Trophoblast cell (in vitro differentiated cells and primary cell): ENCODE data around the gene TTLL11.
A peak's percentile ranks its signal among the peaks of the same experiment; 100 is the strongest.

Experiments used
- DNase-seq, 2 donors: peaks; one replicate each; pipeline ENCODE4 v3.0.0-alpha.2; 2016
- H2AFZ ChIP-seq: 2 replicates; pipeline ENCODE4 v1.6.1; 2013; ENCODE audit warnings: low read length, moderate library complexity, mild to moderate bottlenecking; ENCODE audit not compliant: insufficient read depth, poor library complexity
- H2AK5ac ChIP-seq: 2 replicates; pipeline ENCODE4 v1.6.1; 2013; ENCODE audit warnings: mild to moderate bottlenecking, low read length
- H2BK120ac ChIP-seq: 2 replicates; pipeline ENCODE4 v1.6.1; 2013; ENCODE audit warnings: low read length, mild to moderate bottlenecking, moderate library complexity; ENCODE audit not compliant: insufficient read depth, poor library complexity
- H2BK12ac ChIP-seq: 2 replicates; pipeline ENCODE4 v1.6.1; 2013; ENCODE audit warnings: mild to moderate bottlenecking, low read length, moderate library complexity
- H2BK5ac ChIP-seq: 2 replicates; pipeline ENCODE4 v1.6.1; 2013; ENCODE audit warnings: low read length, low read depth, moderate library complexity, mild to moderate bottlenecking; ENCODE audit not compliant: poor library complexity
- H3K14ac ChIP-seq: 2 replicates; pipeline ENCODE4 v1.6.1; 2013; ENCODE audit warnings: mild to moderate bottlenecking, low read length
- H3K18ac ChIP-seq: 2 replicates; pipeline ENCODE4 v1.6.1; 2013; ENCODE audit warnings: mild to moderate bottlenecking, low read length
- H3K23ac ChIP-seq: 2 replicates; pipeline ENCODE4 v1.6.1; 2013; ENCODE audit warnings: low read length
- H3K27ac ChIP-seq: 2 replicates; pipeline ENCODE4 v1.5.1; 2013; ENCODE audit warnings: low read depth, mild to moderate bottlenecking, inconsistent platforms, low read length, moderate library complexity
- H3K27me3 ChIP-seq: 2 replicates; pipeline ENCODE4 v1.6.1; 2013; ENCODE audit warnings: inconsistent platforms, mild to moderate bottlenecking, low read length, moderate library complexity; ENCODE audit not compliant: insufficient read depth
- H3K36me3 ChIP-seq, 2 experiments: 1 replicate in 1 of 2; 2 replicates in 1 of 2; pipeline ENCODE4 v1.6.1; 2013; ENCODE audit warnings: low read length in 2 of 2, mild to moderate bottlenecking in 2 of 2, moderate library complexity in 1 of 2; ENCODE audit not compliant: insufficient read depth in 2 of 2, control insufficient read depth in 1 of 2
- H3K4ac ChIP-seq: 2 replicates; pipeline ENCODE4 v1.6.1; 2013; ENCODE audit warnings: low read depth, mild to moderate bottlenecking, low read length, moderate library complexity
- H3K4me1 ChIP-seq, 2 experiments: 1 replicate in 1 of 2; 2 replicates in 1 of 2; pipeline ENCODE4 v1.6.1; 2013; ENCODE audit warnings: low read length in 2 of 2, mild to moderate bottlenecking in 2 of 2, moderate library complexity in 1 of 2; ENCODE audit not compliant: insufficient read depth in 2 of 2, control insufficient read depth in 1 of 2
- H3K4me2 ChIP-seq: 2 replicates; pipeline ENCODE4 v1.6.1; 2013; ENCODE audit warnings: inconsistent platforms, mild to moderate bottlenecking, low read length, moderate library complexity
- H3K4me3 ChIP-seq: 2 replicates; pipeline ENCODE4 v1.5.1; 2013; ENCODE audit warnings: mild to moderate bottlenecking, low read depth, low read length, inconsistent platforms
- H3K79me1 ChIP-seq: one replicate; pipeline ENCODE4 v1.6.1; 2013; ENCODE audit warnings: low read length
- H3K79me2 ChIP-seq: 2 replicates; pipeline ENCODE4 v1.6.1; 2013; ENCODE audit warnings: low read length, mild to moderate bottlenecking; ENCODE audit not compliant: control insufficient read depth, insufficient read depth, poor library complexity
- H3K9ac ChIP-seq: 2 replicates; pipeline ENCODE4 v1.6.1; 2013; ENCODE audit warnings: mild to moderate bottlenecking, low read length
- H3K9me3 ChIP-seq: 2 replicates; pipeline ENCODE4 v1.6.1; 2013; ENCODE audit warnings: low read depth, mild to moderate bottlenecking, control low read depth, inconsistent platforms, low read length; ENCODE audit not compliant: insufficient read depth
- H4K12ac ChIP-seq: 2 replicates; pipeline ENCODE4 v1.6.1; 2013; ENCODE audit warnings: low read depth, mild to moderate bottlenecking, low read length, moderate library complexity
- H4K8ac ChIP-seq: 2 replicates; pipeline ENCODE4 v1.6.1; 2013; ENCODE audit warnings: low read depth, mild to moderate bottlenecking, low read length, moderate library complexity
- H4K91ac ChIP-seq: one replicate; pipeline ENCODE4 v1.6.1; 2013; ENCODE audit warnings: low read depth, mild to moderate bottlenecking, low read length, moderate library complexity
- WGBS: extraction: QIAGEN DNeasy Blood & Tissue Kit; methylation state at CpG from one replicate; pipeline ENCODE4 v1.1.7; 2013; ENCODE audit warnings: missing lambda C conversion rate; ENCODE audit not compliant: insufficient read length, insufficient coverage; ENCODE audit errors: extremely low coverage; 5-methylcytosine and 5-hydroxymethylcytosine counted together

The TTLL11 gene

GRCh38 chr9:121786543-121786948, 306.6 kb downstream of the TTLL11 start:
- Histone ChIP-seq H2AFZ (no peak overlapping the region), H3K79me1 (no peaks in the 10 kb centered on the region), H3K14ac (no peak overlapping the region), H3K23ac (no peak overlapping the region), H3K4ac (no peak overlapping the region), H3K9ac (no peak overlapping the region), H4K91ac (no peak overlapping the region), H3K27ac (no peak overlapping the region), H2BK120ac (no peak overlapping the region), H3K36me3 (peaks cover 36 to 39% of the 10 kb centered on the region in 2 experiments), H3K4me2 (no peak overlapping the region), H4K8ac (no peak overlapping the region), H2AK5ac (no peak overlapping the region), H3K27me3 (no peaks in the 10 kb centered on the region), H3K18ac (no peak overlapping the region), H3K9me3 (peaks cover 2% of the 10 kb centered on the region), H3K79me2 (no peaks in the 10 kb centered on the region), H4K12ac (no peak overlapping the region), H3K4me1 (peaks cover 14 to 21% of the 10 kb centered on the region in 2 experiments), H2BK5ac (no peak overlapping the region), H2BK12ac (no peak overlapping the region), H3K4me3 (no peak overlapping the region)
- DNase-seq: no peak
- no CpG with 5 or more reads among the region's 5 CpGs for WGBS

DNA sequence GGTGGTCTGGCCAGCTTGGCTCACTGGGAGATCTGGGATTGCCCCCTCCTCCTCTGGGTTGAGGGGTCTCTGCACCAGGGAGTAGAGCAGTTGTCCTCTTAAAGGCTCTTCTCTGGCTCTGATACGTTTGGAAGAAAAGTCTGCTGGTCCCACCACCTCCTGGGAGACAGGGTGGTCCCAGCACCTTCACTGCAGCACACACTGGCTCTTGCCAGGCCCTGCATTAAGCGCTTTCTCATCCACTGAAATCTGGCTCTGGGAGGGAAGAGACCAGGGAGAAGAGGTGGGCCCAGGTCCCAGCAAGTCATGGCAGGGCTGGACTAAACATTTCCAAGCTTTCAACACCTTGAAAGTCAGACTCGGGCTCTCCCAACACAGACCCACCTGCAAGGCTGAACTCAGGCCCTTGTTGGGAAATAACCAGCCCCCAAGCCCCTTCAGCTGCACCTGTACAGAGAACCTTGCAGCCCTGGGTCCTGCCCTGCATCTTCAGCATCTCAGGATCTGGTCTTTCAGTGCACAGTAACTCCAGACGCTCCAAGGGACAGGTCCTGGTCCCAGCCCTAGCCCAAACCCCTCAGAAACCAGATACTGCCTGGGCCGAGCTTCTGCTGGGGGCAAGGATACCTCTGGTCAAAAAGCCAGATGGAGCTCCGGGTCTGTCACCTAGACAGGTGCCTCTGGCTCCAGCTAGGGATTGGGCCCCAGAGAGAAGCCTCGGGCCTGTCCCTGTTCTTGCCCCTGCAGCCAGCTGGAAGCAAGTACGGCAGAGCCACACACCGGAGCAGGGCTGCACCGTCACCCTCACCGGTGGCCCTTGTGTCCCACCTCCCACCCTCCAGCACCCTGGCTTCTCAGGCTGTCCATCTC, 307.2 kb downstream of the TTLL11 start:
- Histone ChIP-seq H3K27me3 (no peaks in the 10 kb centered on the region), H2BK5ac (no peak overlapping the region), H2BK12ac (no peak overlapping the region), H3K18ac (no peak overlapping the region), H3K9ac (no peak overlapping the region), H3K79me1 (no peaks in the 10 kb centered on the region), H3K14ac (no peak overlapping the region), H3K23ac (no peak overlapping the region), H2AFZ (no peak overlapping the region), H4K91ac (no peak overlapping the region), H3K36me3 (peaks cover 42 to 46% of the 10 kb centered on the region in 2 experiments), H4K8ac (no peak overlapping the region), H3K27ac (no peak overlapping the region), H3K4me1 (peaks cover 14 to 21% of the 10 kb centered on the region in 2 experiments), H3K4me2 (no peak overlapping the region), H3K4me3 (no peak overlapping the region), H3K4ac (no peak overlapping the region), H2BK120ac (no peak overlapping the region), H3K9me3 (peaks cover 2% of the 10 kb centered on the region), H2AK5ac (no peak overlapping the region), H4K12ac (no peak overlapping the region), H3K79me2 (no peaks in the 10 kb centered on the region)
- WGBS: no CpG with 5 or more reads among the region's 11 CpGs
- DNase-seq: no peak

GRCh38 chr9:121784731-121785411, 308.2 kb downstream of the TTLL11 start:
- no peak overlapping the region for H2AFZ ChIP-seq
- no peak overlapping the region for H3K4me3 ChIP-seq
- H3K27me3 ChIP-seq: no peaks in the 10 kb centered on the region
- WGBS: no CpG with 5 or more reads among the region's 17 CpGs
- H3K9ac ChIP-seq: no peak overlapping the region
- no peaks in the 10 kb centered on the region for H3K79me1 ChIP-seq
- no peak overlapping the region for H2BK5ac ChIP-seq
- peaks cover 50 to 53% of the 10 kb centered on the region in 2 experiments for H3K36me3 ChIP-seq
- H4K8ac ChIP-seq: no peak overlapping the region
- H2BK120ac ChIP-seq: no peak overlapping the region
- H3K14ac ChIP-seq: no peak overlapping the region
- no peak overlapping the region for H2AK5ac ChIP-seq
- H4K91ac ChIP-seq: no peak overlapping the region
- no peak overlapping the region for H2BK12ac ChIP-seq
- no peak overlapping the region for H3K4me2 ChIP-seq
- no peak overlapping the region for H3K18ac ChIP-seq
- H3K79me2 ChIP-seq: no peaks in the 10 kb centered on the region
- no peak overlapping the region for H3K4ac ChIP-seq
- peaks cover 14 to 21% of the 10 kb centered on the region in 2 experiments for H3K4me1 ChIP-seq
- H4K12ac ChIP-seq: no peak overlapping the region
- H3K9me3 ChIP-seq: peaks cover 5% of the 10 kb centered on the region
- H3K27ac ChIP-seq: no peak overlapping the region
- no peak for DNase-seq
- H3K23ac ChIP-seq: no peak overlapping the region

DNA sequence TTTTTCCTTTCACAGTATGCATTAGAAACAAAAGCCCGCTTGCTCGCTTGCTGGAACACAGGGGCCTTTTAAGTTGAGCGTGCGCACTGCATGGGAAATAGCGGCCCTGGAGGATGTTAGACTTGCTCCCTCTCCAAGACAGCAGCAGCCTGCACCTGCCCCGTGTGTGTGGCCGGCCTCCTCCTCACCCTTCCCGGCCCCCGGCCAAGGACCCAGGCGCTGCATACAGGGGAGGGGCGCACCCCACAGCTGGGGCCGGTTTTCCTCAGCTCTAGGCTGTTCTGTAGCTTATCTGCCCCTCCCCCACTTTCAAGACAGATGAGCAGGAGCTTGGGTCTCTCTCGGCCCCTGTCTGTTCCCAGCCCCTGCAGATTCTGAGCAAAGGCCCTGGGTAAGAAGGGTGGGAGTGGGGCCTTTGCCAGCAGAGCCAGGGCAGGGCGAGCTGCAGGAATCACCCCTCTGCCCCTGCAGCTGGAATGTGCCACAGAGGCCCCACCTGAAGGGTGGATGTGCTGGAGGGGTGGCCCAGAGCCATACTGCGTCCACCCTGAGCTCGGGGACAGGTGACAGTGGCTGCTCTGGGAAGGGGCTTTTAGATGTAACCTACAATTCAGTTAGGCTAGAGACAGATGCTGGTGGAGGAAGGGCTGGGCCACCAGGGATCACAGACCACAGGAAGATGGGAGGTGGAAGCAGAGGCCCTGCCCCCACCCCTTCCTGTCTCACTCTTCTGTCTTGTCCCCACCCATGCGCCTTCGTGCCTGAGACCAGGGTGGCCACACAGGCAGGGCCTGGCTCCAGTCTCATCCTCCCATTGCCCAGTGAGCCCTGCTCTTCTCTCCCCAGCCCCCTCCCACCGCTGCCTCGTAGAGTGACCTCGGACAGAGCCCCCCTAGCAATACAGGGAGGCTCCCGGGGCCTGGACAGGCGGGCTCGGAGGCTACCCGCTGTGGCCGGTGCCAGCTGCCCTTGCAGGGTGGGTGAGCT, 309.3 kb downstream of the TTLL11 start:
- Histone ChIP-seq H3K4me2 (no peak overlapping the region), H2AK5ac (no peak overlapping the region)
- WGBS: no CpG with 5 or more reads among the region's 26 CpGs

More for the DNA sequence above, 309.3 kb downstream of the TTLL11 start:
- Histone ChIP-seq H3K23ac (no peak overlapping the region), H2AFZ (no peak overlapping the region), H3K18ac (no peak overlapping the region), H3K36me3 (peaks cover 50 to 53% of the 10 kb centered on the region in 2 experiments), H3K79me2 (no peaks in the 10 kb centered on the region), H3K9me3 (peaks cover 5% of the 10 kb centered on the region), H4K91ac (no peak overlapping the region), H3K27me3 (no peaks in the 10 kb centered on the region), H3K4ac (no peak overlapping the region), H2BK120ac (no peak overlapping the region), H3K4me1 (peaks cover 16 to 20% of the 10 kb centered on the region in 2 experiments), H4K12ac (no peak overlapping the region), H3K14ac (no peak overlapping the region), H3K27ac (no peak overlapping the region), H2BK12ac (no peak overlapping the region), H2BK5ac (no peak overlapping the region), H3K9ac (no peak overlapping the region), H3K4me3 (no peak overlapping the region), H3K79me1 (no peaks in the 10 kb centered on the region), H4K8ac (peak overlapping the region; percentile 19)
- no peak for DNase-seq
